GM12892 (cell line): ENCODE data around the gene CNPY1.

ENCODE experiments used
- POLR2A ChIP-seq: IDR thresholded peaks from 2 replicates; pipeline ENCODE4 v1.6.1; 2011; ENCODE audit warnings: low read depth, low read length, control low read depth
- POLR2AphosphoS5 ChIP-seq: IDR thresholded peaks from 2 replicates; pipeline ENCODE4 v1.6.1; 2011; ENCODE audit warnings: low read depth, low read length, control low read depth

DNA sequence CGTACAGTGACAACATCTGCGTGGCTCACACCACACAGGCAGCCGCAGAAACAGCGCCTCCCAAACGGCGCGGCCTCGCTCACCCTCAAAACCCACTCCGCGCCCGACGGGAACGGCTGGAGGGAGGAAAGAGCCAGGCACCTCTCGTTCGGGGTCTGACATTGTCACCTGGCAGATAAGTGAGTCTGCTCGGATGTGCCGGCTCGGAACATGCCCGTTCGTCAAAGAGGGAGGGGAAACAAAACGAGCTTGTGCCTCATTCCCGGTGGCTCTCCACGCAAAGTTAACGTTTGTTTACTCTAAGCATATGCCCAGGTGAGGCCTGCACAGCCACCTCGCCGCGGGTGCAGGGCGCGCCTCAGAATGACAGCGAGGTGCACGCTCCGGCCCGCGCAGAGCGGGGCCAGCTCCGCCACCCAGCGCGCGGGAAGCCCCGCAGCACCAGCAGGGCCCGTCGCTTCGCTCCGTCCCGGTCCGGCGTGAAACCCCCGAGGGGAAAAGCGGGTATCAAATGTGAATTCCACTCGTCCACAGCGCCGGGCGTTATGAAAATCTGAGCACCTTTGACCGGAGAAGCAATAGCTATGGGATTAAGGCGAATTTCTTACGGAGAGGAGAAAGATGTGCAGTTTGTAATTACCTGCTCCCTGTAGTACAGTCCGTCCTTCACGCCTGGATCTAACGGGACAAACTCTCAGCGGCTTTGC lies 13.1 kb downstream of the CNPY1 start:
- TF ChIP-seq POLR2AphosphoS5 (no peak), POLR2A (no peak)
